HepG2 (cell line): ENCODE measurements around the gene TNFRSF9. TPM values are rescaled to one million over a fixed set of nuclear protein-coding genes. Genes with fewer than 3 reads are reported as not detected.

Source experiments
- CREB1 ChIP-seq, 2 experiments: fragments of 450-650 bp in 1 of 2; IDR thresholded peaks; 2 replicates each; pipeline ENCODE4 v1.6.1; 2016 to 2017; ENCODE audit warnings: control low read depth in 1 of 2, mild to moderate bottlenecking in 1 of 2, missing compliant biosample characterization in 1 of 2, missing genetic modification characterization in 1 of 2
- FOSL1 ChIP-seq: sonication (generic); formaldehyde crosslinking; IDR thresholded peaks from 2 replicates; pipeline ENCODE4 v1.9.0; 2021; ENCODE audit warnings: missing genetic modification reagents, borderline replicate concordance
- FOXK1 ChIP-seq: sonication (generic); formaldehyde crosslinking; IDR thresholded peaks from 2 replicates; pipeline ENCODE4 v1.4.0; 2020; ENCODE audit warnings: low read depth, missing genetic modification reagents, borderline replicate concordance
- IRF2 ChIP-seq: IDR thresholded peaks from 2 replicates; pipeline ENCODE4 v1.6.1; 2018; ENCODE audit warnings: missing genetic modification reagents, missing compliant biosample characterization
- MIER3 ChIP-seq: IDR thresholded peaks from 2 replicates; pipeline ENCODE4 v1.6.1; 2016; ENCODE audit warnings: missing compliant biosample characterization, borderline replicate concordance
- NR1H2 ChIP-seq: sonication (generic); formaldehyde crosslinking; IDR thresholded peaks from 2 replicates; pipeline ENCODE4 v1.8.1; 2022; ENCODE audit warnings: low read depth, missing genetic modification reagents, borderline replicate concordance
- NR2C2 ChIP-seq: sonication (generic); formaldehyde crosslinking; IDR thresholded peaks from 2 replicates; pipeline ENCODE4 v1.4.0; 2020; ENCODE audit warnings: missing genetic modification reagents, mild to moderate bottlenecking, moderate library complexity, borderline replicate concordance
- NR2F1 ChIP-seq, 2 experiments: fragments of 450-650 bp in 1 of 2; formaldehyde crosslinking in 1 of 2; IDR thresholded peaks; 2 replicates each; pipeline versions ENCODE4 v1.5.0 to v1.6.1; 2016 to 2020; ENCODE audit warnings: mild to moderate bottlenecking in 1 of 2, missing compliant biosample characterization in 1 of 2, missing genetic modification reagents in 1 of 2, moderate library complexity in 1 of 2
- POLR2A ChIP-seq, 2 experiments: IDR thresholded peaks; 2 replicates each; pipeline ENCODE4 v1.6.1; 2011; ENCODE audit warnings: low read depth in 2 of 2, low read length in 2 of 2, mild to moderate bottlenecking in 1 of 2, moderate library complexity in 1 of 2; ENCODE audit not compliant: insufficient read depth in 1 of 2
- SPEN ChIP-seq: sonication (generic); formaldehyde crosslinking; IDR thresholded peaks from 2 replicates; pipeline ENCODE4 v1.5.1; 2020; ENCODE audit warnings: low read depth, mild to moderate bottlenecking, missing genetic modification reagents
- TOE1 ChIP-seq: sonication (generic); formaldehyde crosslinking; IDR thresholded peaks from 2 replicates; pipeline ENCODE4 v1.4.0; 2020; ENCODE audit warnings: mild to moderate bottlenecking, missing genetic modification reagents
- TSC22D2 ChIP-seq: sonication (generic); formaldehyde crosslinking; IDR thresholded peaks from 2 replicates; pipeline ENCODE4 v1.5.1; 2020; ENCODE audit warnings: missing genetic modification reagents, mild to moderate bottlenecking, borderline replicate concordance
- ZNF224 ChIP-seq: sonication (generic); formaldehyde crosslinking; IDR thresholded peaks from 2 replicates; pipeline ENCODE4 v1.5.0; 2020; ENCODE audit warnings: mild to moderate bottlenecking, missing genetic modification reagents
- ZNF3 ChIP-seq: IDR thresholded peaks from 2 replicates; pipeline ENCODE4 v1.7.0; 2017; ENCODE audit warnings: inconsistent platforms
- ZNF564 ChIP-seq: sonication (generic); formaldehyde crosslinking; IDR thresholded peaks from 2 replicates; pipeline ENCODE4 v1.8.1; 2023; ENCODE audit warnings: mild to moderate bottlenecking, missing genetic modification reagents
- ZNF644 ChIP-seq: IDR thresholded peaks from 2 replicates; pipeline ENCODE4 v1.6.1; 2016; ENCODE audit warnings: low read depth
- ZNF7 ChIP-seq: IDR thresholded peaks from 2 replicates; pipeline ENCODE4 v1.6.1; 2016; ENCODE audit warnings: missing biosample characterization, missing genetic modification reagents
- ZNF703 ChIP-seq: sonication (generic); formaldehyde crosslinking; IDR thresholded peaks from 2 replicates; pipeline ENCODE4 v1.5.1; 2020; ENCODE audit warnings: missing genetic modification reagents, mild to moderate bottlenecking, moderate library complexity, borderline replicate concordance
- ZNF776 ChIP-seq: sonication (generic); formaldehyde crosslinking; IDR thresholded peaks from 2 replicates; pipeline ENCODE4 v1.4.0; 2020; ENCODE audit warnings: mild to moderate bottlenecking, missing genetic modification reagents
- ZNF781 ChIP-seq: sonication (generic); formaldehyde crosslinking; IDR thresholded peaks from 2 replicates; pipeline ENCODE4 v1.5.1; 2020; ENCODE audit warnings: borderline replicate concordance, mild to moderate bottlenecking, missing genetic modification reagents; ENCODE audit errors: not compliant biosample characterization
- polyA plus RNA-seq, 8 experiments: library from polyadenylated mRNA; depleted of rRNA in 3 of 8; stranded (reverse) in 7 of 8; unstranded in 1 of 8; fragments of >200 nt; fragmentation: Illumina TruSeq in 4 of 8; extraction: Trizol in 4 of 8; gene quantifications; 2 replicates each; pipeline versions ENCODE4 v1.2.1 to v1.2.3, GENCODE V29; 2011 to 2016; ENCODE audit warnings: low read depth in 4 of 8, missing spikeins in 1 of 8, mixed read lengths in 1 of 8; ENCODE audit not compliant: insufficient read depth in 1 of 8
- total RNA-seq, 5 experiments: library from RNA; depleted of rRNA; stranded (reverse); fragments of >200 nt; fragmentation: Illumina TruSeq; extraction: Trizol; gene quantifications; 2 replicates each; pipeline ENCODE4 v1.2.3, GENCODE V29; 2016; ENCODE audit warnings: low read depth in 1 of 5
- TF ChIP-seq, protein P1 (sequence below): sonication (generic); formaldehyde crosslinking; IDR thresholded peaks from 2 replicates; pipeline ENCODE4 v1.4.0; 2020; ENCODE audit warnings: missing genetic modification reagents
- TF ChIP-seq, protein P2 (sequence below): sonication (generic); formaldehyde crosslinking; IDR thresholded peaks from 2 replicates; pipeline ENCODE4 v1.8.0; 2022; ENCODE audit warnings: mild to moderate bottlenecking, missing genetic modification reagents; ENCODE audit not compliant: insufficient replicate concordance
- TF ChIP-seq, protein P3 (sequence below): IDR thresholded peaks from 2 replicates; pipeline ENCODE4 v1.6.1; 2016; ENCODE audit warnings: missing compliant biosample characterization, missing genetic modification reagents, borderline replicate concordance
- TF ChIP-seq, protein P4 (sequence below): sonication (generic); formaldehyde crosslinking; IDR thresholded peaks from 2 replicates; pipeline ENCODE4 v1.4.0; 2020; ENCODE audit warnings: missing genetic modification reagents

TNFRSF9 gene
- total and polyA plus RNA-seq, 2 of the 13 experiments (the other 11 are each of a cell fraction or from before 2014, with no cell fraction given) = 0.07 TPM; not detected in 1

DNA sequence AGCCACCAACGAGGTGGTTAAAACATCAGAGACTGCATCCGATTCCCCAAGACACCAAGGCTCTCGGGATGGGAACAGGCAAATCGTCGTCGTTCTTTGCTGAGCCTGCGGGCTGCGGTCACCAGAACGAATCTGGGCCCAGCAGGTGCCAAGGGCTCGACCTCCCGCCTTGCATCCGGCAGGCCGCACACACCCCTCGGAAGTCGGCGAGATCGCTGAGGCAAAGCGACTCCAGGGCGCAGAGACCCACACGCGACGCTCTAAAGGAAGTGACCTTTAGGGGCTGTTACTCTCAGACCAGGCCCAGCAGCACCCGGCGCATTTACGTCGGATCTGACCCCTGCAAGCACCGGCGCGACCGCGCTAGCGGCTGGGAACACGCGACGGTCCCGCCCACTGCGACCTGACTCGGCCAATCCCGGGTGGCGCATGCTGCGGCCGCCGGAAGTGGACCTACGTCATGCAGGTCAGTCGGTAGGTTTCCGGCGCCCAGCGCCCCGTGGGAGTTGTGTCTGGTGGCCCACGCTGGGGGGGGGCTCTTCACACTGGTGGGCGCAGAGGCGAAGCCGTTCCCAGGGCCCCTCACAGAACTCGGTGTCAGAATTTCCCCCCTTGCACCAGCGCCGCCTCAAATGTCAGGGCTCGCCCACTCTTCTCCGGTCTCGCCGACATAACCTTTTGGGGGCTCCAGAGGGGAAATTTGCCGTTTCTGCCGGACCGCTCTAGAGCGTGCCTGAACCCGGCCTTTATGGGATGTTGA, 13.4 kb upstream of the TNFRSF9 start (continued):
- TF ChIP-seq, protein P1, sequence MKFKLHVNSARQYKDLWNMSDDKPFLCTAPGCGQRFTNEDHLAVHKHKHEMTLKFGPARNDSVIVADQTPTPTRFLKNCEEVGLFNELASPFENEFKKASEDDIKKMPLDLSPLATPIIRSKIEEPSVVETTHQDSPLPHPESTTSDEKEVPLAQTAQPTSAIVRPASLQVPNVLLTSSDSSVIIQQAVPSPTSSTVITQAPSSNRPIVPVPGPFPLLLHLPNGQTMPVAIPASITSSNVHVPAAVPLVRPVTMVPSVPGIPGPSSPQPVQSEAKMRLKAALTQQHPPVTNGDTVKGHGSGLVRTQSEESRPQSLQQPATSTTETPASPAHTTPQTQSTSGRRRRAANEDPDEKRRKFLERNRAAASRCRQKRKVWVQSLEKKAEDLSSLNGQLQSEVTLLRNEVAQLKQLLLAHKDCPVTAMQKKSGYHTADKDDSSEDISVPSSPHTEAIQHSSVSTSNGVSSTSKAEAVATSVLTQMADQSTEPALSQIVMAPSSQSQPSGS = peak; percentile 62; the same call in 1 of the 2 replicates
- TF ChIP-seq ZNF3 (CRISPR knock-in tag) (0 out of 2 replicates have a peak, but pooled peaks have one; percentile 24), MIER3 (CRISPR knock-in tag) (peak; percentile 43; the same call in 1 of the 2 replicates), CREB1 (IDR thresholded peaks at IDR 0.05) (peak; percentile 88), CREB1 (CRISPR knock-in tag; IDR thresholded peaks at IDR 0.05) (peak; percentile 97), ZNF703 (CRISPR knock-in tag) (no peak), ZNF644 (CRISPR knock-in tag) (no peak), FOXK1 (CRISPR knock-in tag) (peak; percentile 71), SPEN (CRISPR knock-in tag) (peak; percentile 84), NR2F1 (CRISPR knock-in tag; IDR thresholded peaks at IDR 0.05) (peak; percentile 27 to 41; a peak in 3 of 4 replicates), NR2C2 (CRISPR knock-in tag) (peak; percentile 98), NR1H2 (0 out of 2 replicates have a peak, but pooled peaks have one; percentile 74), TOE1 (no peak), FOSL1 (CRISPR knock-in tag) (no peak), TSC22D2 (CRISPR knock-in tag) (peak; percentile 49; the same call in 1 of the 2 replicates), IRF2 (CRISPR knock-in tag) (peak; percentile 28; the same call in 1 of the 2 replicates), ZNF7 (CRISPR knock-in tag) (no peak), ZNF224 (peak; percentile 87; the same call in 1 of the 2 replicates), ZNF776 (CRISPR knock-in tag) (peak; percentile 49; the same call in 1 of the 2 replicates), POLR2A (IDR thresholded peaks at IDR 0.05; ENCODE audit: insufficient read depth in 1 of 2, low read depth in 2 of 2, low read length in 2 of 2) (peak; percentile 61 to 68; a peak in 3 of 4 replicates), ZNF781 (CRISPR knock-in tag) (no peak), ZNF564 (CRISPR knock-in tag) (peak; percentile 65; the same call in 1 of the 2 replicates)
- TF ChIP-seq, protein P2, sequence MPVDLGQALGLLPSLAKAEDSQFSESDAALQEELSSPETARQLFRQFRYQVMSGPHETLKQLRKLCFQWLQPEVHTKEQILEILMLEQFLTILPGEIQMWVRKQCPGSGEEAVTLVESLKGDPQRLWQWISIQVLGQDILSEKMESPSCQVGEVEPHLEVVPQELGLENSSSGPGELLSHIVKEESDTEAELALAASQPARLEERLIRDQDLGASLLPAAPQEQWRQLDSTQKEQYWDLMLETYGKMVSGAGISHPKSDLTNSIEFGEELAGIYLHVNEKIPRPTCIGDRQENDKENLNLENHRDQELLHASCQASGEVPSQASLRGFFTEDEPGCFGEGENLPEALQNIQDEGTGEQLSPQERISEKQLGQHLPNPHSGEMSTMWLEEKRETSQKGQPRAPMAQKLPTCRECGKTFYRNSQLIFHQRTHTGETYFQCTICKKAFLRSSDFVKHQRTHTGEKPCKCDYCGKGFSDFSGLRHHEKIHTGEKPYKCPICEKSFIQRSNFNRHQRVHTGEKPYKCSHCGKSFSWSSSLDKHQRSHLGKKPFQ (CRISPR knock-in tag) = peak; percentile 67
- TF ChIP-seq, protein P3, sequence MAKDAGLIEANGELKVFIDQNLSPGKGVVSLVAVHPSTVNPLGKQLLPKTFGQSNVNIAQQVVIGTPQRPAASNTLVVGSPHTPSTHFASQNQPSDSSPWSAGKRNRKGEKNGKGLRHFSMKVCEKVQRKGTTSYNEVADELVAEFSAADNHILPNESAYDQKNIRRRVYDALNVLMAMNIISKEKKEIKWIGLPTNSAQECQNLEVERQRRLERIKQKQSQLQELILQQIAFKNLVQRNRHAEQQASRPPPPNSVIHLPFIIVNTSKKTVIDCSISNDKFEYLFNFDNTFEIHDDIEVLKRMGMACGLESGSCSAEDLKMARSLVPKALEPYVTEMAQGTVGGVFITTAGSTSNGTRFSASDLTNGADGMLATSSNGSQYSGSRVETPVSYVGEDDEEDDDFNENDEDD (CRISPR knock-in tag) = peak; percentile 32; the same call in 1 of the 2 replicates
- TF ChIP-seq, protein P4, sequence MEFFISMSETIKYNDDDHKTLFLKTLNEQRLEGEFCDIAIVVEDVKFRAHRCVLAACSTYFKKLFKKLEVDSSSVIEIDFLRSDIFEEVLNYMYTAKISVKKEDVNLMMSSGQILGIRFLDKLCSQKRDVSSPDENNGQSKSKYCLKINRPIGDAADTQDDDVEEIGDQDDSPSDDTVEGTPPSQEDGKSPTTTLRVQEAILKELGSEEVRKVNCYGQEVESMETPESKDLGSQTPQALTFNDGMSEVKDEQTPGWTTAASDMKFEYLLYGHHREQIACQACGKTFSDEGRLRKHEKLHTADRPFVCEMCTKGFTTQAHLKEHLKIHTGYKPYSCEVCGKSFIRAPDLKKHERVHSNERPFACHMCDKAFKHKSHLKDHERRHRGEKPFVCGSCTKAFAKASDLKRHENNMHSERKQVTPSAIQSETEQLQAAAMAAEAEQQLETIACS = peak; percentile 19; the same call in 1 of the 2 replicates
